ENCODE data around the gene MAPKAP1.

Gene MAPKAP1

DNA sequence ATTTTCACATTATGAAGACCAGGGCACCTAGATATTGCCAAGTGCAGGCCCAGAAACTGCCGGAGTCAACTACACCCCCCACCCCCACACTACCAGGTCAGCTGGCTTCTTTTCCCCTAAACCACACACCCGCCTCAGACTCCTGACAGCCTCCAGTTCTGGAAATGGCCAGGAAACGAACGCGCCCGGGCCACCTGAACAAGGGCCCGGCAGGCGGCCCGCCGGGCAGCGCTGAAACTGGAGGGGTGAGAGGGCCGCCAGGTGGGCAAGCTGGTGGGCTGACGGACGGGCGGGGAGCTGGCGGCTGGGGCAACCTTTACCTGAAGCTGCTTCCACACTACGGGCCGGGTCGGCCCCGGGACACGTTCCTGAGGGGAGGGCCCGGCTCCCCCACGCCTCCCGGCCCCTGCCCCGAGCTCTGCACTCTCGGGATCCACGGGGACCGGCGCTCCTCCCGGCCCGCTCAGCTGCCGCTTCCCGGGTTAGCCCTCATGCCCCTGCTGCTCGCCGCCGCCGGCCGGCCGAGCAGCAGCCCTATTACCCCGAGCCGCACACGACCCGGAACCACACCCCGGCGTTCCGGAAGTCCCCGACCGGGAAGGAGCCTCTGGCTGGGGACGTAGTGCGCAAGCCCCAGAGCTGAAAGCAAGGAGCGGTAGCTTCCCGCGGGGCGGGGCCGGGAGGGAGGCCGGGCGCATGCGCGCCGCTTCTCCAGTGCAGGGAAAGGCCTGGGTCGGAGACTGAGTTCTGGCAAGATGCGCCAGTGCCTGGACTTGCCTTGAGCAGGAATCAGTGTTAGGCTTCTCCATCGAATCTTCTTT, at the start of gene MAPKAP1:
MAPKAP1 (minus strand) TSS at position 558 of the 821 bp plus-strand sequence. CDS start 34,634 bp downstream, outside the sequence.
- DNase-seq (ENCODE audit: low spot score), result peak; percentile 99

DNA sequence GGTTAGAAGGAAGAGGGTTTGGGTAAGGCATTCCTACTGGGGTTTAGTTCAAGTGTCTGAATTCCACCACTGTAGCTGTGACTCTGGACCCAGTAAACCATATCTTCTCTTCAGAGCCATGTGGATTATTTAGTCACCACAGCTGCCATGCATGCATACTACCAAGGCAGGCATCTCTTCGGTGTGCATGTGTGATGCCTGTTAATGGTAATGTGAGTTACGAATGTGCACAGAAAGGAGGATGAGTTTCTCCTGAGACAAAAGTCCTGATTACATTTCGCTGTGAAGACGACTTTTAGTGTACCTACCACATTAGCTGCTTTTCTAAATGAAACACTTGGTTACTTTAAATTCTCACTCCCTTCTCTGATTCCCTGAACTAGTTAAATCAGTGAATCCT, 49.5 kb upstream of the MAPKAP1 start:
- no peak for DNase-seq (ENCODE audit: low spot score)

DNA sequence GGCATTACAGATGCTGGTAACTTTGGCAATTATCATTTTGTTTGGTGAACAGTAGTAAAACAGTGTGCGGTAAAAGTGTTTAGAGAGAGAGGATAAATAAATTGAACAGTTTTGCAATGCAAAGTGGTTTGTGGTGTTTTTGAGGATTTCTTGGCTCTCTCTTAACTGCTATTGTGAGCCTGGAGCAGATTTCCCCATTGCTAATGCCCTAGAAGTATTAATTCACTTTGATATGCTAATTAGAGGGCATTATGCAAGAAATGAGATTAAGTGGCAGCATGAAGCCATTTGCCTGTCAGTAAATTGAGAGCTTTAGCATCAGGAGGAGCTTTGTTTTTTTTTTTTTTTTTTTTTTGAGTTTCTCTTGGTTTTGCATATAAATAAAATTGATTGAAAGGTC, 48.3 kb upstream of the MAPKAP1 start:
- no peak for DNase-seq (ENCODE audit: low spot score)

DNA sequence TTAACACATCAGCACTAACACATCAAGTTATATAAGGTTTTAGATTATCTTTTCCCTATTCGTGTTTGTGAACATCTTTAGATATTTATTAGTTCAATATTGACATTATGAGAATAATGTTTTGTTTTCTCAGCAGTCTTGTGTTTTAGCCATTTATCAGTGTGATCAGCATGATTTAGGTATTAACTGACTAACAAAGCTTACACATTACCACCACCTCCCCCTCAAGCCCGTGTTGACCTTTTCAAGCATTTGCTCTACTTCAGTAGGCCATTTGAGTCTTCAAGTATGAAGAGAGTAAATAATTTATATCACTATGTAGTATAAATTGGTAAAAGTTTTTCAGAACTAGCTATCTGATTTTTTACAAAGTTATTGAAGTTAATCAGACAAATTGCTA, 47.1 kb upstream of the MAPKAP1 start:
- no peak for DNase-seq (ENCODE audit: low spot score)

DNA sequence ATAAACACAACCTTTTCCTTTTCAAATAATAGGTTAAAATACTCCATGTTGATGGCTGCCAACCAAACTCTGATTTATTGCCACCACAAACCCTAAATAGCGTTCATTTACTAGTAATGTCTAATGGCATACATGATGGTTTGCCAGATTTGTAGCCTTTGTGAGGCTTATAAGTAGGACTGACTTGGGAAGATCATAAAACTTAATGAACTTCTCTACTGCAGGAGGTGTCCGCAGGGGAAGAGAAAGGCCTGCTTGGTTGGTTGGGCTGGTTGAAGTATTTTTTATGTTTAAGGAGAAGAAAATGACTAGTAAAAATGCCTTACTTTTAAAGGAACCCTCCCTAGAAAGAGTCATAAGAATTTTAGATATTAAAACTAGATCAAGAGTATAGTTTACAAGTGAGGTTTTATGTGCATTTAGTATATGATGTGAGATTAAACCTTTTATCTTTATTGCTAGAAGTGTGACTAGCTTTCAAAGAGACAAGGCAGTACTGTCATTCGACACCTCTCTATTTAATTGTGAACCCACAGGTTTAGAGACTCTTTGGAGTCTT, 45.1 kb upstream of the MAPKAP1 start:
- no peak for DNase-seq (ENCODE audit: low spot score)

DNA sequence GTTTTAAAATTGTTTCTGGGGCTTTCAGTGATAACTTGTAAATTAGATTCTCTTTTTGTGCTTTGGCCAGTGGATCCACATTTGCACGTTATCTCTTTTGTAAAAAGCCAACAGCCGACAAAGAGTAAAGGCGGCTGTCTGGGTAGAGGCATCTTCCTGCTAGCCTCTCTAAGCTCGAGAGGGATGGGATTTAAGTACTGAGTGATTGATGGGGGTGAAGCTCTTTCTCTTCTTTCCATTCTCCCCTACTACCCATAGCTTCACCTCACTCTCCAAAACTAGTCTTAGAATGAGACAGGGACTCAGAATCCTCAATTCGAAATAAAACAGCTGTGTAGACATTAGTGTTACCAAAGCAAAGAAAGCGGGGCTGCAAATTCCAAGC, 43.6 kb upstream of the MAPKAP1 start:
- DNase-seq (ENCODE audit: low spot score), result no peak

DNA sequence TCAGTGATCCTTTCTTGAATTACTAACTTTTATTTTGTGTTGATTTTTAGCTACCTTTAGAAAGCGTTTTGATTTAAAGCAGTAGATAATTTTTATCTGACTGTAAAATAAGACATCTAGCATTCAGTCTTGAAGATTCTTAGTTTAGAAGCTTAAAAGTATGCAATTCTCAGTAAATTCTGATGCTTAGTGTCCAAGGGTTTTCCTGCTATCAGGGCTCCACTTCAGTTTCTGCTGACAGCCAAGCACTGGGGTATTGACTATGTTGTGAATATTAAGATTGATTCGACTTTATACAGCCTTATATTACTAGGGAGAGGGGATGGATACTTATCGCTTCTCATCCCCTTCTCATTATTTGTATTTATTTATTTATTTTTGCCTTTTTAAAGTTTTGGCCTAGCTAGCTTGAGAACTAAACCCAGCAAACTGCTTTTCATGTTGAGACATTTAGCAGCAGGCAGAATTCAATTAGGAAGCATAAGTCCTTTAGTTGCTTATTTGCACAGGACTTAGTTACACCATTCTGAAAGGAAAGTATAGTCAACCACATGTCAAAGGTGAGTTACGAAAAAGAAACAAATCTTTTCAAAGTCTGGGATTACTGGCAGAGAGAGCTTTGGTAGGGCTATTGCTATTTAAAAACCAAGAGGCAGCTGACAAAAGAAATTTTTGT, 43.1 kb upstream of the MAPKAP1 start:
- no peak for DNase-seq (ENCODE audit: low spot score)

DNA sequence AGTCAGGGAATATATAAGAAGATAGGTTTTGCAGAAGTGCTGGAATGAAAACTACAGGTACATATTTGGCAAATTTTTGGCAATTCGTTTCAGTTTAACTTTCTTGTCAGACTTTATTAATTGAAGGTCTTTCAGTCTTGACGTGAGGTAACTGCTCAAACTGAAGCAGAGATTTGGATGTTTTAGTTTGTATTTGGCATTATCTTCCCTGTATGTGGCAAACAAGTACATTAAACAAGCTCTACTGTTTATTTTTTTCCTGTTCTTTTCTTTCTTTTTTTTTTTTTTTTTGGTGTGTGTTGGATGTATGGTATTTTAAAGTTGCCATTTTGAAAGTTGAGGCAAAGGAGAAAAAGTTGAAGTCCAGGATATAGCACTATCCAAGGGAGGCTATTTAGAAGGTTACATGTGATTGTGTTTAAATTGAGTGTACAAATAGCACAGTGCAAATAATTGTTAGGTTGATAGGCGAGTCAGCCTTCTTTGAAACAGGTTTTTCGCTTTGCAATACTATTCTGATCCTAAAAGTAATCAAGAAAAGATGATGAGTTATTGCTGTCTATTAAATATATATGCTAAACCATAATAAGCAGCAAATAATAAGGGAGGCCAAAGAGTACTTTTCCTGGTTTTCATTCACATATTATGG, 42.4 kb upstream of the MAPKAP1 start:
- DNase-seq (ENCODE audit: low spot score), result no peak

DNA sequence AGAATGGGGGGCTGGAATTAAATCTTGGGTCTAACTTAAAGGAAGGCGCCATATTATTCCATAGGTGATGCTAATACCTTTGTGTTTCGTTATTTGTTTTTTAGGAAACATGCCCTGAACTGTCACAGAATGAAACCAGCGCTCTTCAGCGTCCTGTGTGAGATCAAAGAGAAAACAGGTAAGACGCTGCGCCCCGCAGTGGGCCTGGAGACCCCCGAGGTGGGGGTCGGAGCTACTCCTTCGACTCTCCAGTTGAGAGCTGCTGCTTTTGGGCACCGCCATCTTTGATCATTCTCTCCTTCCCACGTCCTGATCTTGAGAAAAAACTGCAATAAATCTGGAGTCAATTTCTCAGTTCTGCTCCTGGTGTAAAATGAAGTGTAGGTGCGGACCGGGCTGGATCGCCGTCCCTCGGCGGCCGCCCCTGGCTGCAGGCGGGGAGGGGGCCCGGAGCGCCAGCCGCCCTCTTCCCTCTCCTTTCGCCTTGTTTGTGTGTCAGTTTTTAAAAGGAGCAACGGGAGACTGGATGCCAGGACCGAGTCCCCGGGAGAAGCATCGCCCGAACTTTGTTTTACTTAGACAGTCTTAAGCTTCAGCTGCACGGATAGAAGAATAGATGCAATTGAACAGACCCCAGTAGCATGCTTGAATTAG, 41.6 kb upstream of the MAPKAP1 start:
- no peak for DNase-seq (ENCODE audit: low spot score)

DNA sequence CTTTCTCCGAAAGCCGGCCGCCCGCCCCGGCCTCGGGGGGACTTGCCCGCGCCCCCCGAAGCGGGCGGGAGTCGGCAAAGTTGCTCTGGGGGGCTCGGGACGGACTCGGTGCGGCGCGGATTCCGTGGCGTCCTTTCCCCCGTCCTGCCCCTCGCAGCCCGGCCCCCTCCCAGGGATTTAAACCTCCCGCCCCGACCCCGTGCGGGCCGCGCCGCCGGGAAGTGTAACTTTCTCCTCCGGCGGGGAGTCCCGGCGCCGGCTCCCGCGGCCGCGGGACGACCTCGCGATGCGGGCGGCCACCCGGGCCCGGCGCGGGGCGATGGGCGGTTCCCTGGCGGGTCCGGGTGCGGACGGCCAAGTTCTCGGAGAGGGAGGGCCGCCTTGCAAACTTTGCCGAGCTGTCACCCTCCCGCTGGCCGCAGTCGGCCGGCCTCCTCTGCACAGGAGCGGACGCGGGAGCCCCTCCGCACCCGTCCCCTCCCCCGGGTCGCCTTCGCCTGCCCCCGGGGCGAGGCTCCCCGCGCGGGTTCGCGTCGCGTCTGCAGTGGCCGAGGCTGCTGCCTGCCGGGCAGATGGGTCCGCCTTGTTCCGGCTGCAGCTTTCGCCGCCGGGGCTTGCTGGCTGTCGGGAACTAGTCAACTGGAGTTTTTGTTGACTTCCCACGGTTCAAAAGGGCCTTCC, 40.9 kb upstream of the MAPKAP1 start:
- peak; percentile 25 for DNase-seq (ENCODE audit: low spot score)

DNA sequence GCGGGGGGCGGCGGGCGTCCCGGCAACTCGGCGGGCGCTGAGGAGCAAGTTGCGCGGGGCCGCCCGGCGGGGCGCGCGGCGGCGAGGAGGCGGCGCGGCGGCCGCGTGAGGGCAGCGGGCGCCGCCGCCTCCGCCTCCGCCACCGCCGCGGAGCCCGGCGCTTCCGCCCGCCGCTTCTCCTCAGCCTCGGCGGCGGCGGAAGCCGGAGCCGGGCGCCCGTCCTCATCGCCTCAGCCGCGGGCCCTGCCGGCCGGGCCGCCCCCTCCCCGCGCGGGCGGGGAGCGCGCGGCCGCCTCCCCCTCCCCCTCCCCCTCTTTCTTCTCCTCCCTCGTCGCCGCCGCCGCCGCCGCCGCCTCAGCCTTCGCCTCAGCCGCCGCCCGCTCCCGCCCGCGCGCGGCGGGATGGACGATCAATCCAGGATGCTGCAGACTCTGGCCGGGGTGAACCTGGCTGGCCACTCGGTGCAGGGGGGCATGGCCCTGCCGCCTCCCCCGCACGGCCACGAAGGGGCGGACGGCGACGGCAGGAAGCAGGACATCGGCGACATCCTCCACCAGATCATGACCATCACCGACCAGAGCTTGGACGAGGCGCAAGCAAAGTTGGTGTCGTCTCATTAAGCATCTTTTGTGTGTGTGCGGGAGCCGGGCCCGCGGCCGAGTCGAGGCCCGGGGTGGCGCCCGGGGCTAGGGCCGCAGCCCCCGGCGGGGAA, 40.2 kb upstream of the MAPKAP1 start, which contains the start of gene PBX3:
PBX3 (plus strand) TSS at position 321 of the 712 bp plus-strand sequence.
- DNase-seq (ENCODE audit: low spot score), result peak; percentile 35

DNA sequence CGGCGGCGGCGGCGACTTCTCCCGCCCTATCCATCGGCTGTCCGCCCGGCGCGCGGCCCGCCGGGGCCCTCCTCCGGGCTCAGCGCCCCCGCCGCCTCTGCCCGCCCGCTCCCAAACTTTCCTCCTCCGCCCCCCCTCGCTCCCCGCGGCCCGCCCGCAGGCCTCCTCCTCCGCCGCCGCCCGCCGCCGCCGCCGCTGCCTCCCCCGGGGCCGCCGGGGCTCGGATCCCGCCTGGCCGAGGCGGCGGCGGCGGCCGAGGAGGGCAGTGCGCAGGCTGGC, 39.7 kb upstream of the MAPKAP1 start:
- no peak for DNase-seq (ENCODE audit: low spot score)

DNA sequence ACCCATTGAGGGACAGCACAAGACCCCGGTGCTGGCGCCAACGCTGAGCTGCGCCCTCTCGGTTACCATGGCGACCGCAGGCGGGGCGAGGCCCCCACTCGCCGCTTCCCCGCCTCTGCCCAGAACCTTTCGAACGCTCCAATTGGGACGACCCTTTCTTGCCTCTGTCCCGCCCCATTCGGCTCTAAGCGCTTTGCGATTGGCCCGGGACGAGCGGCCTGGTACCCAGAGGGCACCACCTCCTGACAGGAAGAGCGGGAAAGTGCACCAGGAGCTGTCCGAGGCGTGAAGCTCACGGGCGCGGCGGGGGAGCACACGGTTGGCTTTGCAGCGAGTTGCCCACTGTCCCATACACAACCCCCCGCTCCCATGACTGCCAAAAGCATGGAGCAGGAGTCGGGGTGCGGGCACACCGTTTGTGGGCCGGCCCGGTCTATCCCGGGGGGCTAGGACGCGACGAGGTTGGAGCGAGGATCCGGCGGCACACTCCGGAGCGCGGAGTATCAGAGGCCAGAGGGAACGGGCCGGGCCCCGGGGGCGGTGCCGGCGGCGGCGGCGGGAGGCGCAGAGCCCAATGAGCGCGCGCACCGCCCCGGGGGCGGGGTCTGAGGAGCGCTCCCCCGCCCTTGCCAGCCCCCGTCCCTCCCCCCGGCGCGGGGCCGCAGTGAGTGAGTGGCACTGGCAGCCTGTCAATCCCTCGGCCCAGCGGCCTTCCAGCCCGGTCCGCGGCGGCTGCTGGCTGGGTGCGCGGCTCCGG, 39.2 kb upstream of the MAPKAP1 start:
- DNase-seq (ENCODE audit: low spot score), result peak; percentile 92

DNA sequence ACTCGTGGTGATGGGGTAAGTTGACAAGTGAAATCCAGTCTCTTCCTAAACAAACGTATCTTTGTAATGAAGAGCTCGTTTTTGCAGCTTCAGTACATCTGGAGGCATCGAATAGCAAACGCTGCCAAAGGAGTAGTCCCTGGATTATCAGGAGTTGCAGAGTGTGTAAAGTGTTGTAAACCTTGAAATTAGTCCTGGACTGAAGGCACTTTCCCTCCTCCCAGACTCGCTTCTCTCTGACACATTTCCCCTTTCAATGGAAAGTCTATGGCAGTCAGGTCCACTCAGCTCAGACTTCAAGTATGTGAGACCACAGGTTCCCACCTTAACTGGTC, 38.6 kb upstream of the MAPKAP1 start:
- no peak for DNase-seq (ENCODE audit: low spot score)

DNA sequence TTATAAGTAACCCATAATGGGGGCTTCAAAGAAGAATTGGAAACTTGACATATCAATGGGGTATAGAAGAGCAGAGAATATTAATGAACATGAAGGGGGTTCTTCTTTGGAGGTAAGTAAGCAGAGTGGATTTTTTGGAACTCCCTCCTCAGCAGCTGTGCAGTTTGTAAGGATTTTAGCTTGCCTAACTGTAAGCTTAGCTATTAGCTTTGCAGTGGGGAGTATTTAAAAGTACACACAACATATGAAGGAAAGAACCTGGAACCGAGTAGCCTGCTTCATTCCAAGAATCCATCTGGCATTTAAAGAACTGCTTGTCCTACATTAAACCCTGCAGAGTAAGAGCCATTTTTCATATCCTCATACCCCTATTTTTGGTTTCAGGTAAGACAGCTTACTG, 38.0 kb upstream of the MAPKAP1 start:
- no peak for DNase-seq (ENCODE audit: low spot score)

DNA sequence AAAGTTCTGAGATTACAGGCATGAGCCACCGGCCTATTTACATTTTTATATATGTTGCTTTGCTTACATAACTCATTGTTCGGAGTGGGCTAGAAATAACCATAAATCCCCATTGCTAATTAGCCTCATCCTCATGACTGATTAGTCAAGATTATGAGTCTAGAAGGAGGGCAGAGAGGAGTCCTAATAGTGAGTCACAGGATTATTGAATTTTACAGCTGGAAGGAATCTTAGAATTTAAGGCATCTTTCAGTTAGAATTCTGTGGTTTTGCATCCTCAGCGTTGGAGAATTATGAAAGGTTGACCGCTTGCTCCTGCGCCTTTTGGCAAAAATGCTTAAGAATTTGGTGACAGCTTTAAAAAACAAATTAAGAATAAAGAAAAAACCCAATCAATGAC, 37.6 kb upstream of the MAPKAP1 start:
- peak; percentile 75 for DNase-seq (ENCODE audit: low spot score)

DNA sequence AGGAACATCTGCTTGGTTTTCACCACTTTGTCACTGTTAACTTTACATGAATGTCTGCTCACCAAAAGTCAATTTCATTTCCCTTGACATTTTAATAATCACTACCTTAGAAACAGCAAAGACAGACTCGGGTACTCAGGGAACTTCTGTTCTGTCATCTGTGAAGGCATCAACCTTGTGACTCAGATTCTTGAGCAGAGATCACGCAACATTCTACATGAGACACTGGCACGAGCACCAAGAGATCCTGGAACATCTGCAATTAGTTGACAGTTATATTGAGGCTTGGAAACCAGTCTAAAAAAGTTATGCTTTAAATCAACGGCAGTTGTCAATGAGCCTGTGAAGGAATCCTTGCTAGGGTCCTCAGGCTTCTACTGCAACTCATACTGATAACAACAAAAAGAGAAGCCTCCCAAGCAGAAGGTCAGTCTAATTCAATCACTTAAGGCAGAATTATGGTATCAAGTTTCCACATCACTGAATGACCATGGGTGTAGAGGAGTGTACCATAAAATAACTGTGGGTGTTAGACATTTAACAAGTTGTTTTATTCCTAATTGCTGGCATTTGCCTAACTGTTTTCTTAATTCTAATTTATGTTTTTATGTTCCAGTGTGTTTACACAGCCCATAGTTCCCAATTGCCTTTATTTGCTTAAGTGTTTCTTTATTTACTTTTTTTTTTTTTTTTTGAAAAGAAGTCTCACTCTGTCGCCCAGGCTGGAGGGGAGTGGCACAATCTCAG, 36.8 kb upstream of the MAPKAP1 start:
- peak; percentile 74 for DNase-seq (ENCODE audit: low spot score)

DNA sequence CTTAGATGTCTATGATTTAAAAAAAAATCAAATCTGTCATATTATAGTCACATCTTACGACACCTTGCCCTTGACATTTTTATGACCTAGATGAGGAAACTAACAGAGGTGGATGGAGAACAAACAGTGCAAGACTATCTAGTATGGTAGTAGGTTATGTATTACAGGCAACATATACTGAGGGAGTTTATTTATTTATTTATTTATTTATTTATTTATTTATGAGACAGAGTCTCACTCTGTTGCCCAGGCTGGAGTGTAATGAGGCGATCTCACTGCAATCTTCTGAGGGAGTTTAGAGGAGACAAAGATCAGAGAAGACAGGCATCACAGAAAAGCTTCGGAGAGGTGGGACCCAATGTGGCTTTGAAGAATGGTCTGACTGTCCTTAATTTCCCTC, 35.6 kb upstream of the MAPKAP1 start:
- no peak for DNase-seq (ENCODE audit: low spot score)

DNA sequence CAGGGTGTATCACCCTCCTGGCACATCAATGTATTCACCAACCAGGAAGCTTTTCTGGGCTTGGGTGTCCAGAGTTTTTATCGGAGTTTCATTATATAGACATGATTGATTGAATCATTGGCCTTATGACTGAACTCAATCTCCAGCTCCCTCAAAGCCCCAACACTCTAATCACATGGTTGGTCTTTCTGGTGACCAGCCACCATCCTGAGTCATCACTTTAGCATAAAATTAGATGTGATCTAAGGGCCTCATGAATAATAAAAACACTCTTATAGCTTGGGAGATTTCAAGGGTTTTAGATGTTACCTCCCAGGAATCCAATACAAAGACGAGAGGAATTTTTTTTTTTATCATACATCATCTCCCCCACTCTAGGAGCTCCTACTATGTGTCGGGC, 32.4 kb upstream of the MAPKAP1 start:
- DNase-seq (ENCODE audit: low spot score), result no peak

DNA sequence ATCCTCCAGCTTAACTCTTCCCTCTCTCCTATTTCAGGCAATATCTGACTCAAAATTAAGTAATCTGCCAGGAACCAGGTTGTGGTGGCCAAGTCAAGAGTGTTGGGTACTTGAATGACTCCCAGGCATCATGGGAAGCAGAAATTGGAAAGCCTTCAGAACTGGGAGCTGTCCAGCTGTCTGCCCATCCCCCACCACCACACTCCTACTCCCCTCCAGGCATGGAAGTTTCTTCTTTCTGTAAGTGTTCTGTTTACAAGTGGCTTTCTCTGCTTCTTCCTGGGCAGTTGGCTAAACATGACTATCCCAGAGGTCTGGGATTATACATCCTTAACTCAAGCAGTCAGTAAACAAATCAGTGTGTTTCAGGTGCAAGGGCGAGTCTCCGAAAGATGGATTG, 25.6 kb upstream of the MAPKAP1 start:
- no peak for DNase-seq (ENCODE audit: low spot score)

Data from AG08395 (cell line).